ENCODE results near the gene MLH3.

The MLH3 gene

GRCh38 chr14:75077794-75078193 lies 26.5 kb upstream of the MLH3 start:
- Histone ChIP-seq H3K27me3 (ENCODE audit: insufficient read depth, poor library complexity, severe bottlenecking) (no peaks in the 10 kb centered on the region), H3K9me3 (ENCODE audit: severe bottlenecking) (no peaks in the 10 kb centered on the region), H3K36me3 (ENCODE audit: low read depth) (peaks cover 6% of the 10 kb centered on the region), H3K4me1 (ENCODE audit: insufficient read depth, poor library complexity, severe bottlenecking) (no peaks in the 10 kb centered on the region), H3K4me3 (ENCODE audit: severe bottlenecking) (no peak overlapping the region), H3K27ac (ENCODE audit: poor library complexity, severe bottlenecking) (no peak overlapping the region)
- TF ChIP-seq CTCF (IDR thresholded peaks at IDR 0.05; ENCODE audit: poor library complexity, severe bottlenecking) = no peak
- peak; percentile 17; the same call in 1 of the 3 replicates for ATAC-seq (ENCODE audit: low read depth)
- DNase-seq (ENCODE audit: low spot score) = no peak

- Histone ChIP-seq H3K27me3 (ENCODE audit: insufficient read depth, poor library complexity, severe bottlenecking) (no peaks in the 10 kb centered on the region), H3K9me3 (ENCODE audit: severe bottlenecking) (no peaks in the 10 kb centered on the region), H3K4me1 (ENCODE audit: insufficient read depth, poor library complexity, severe bottlenecking) (no peaks in the 10 kb centered on the region), H3K36me3 (ENCODE audit: low read depth) (no peaks in the 10 kb centered on the region), H3K27ac (ENCODE audit: poor library complexity, severe bottlenecking) (no peak overlapping the region), H3K4me3 (ENCODE audit: severe bottlenecking) (no peak overlapping the region)
- no peak for ATAC-seq (ENCODE audit: low read depth)
- DNase-seq (ENCODE audit: low spot score) = no peak
- no peak for TF ChIP-seq CTCF (IDR thresholded peaks at IDR 0.05; ENCODE audit: poor library complexity, severe bottlenecking)
Observed at GRCh38 chr14:75070383-75070782, 19.1 kb upstream of the MLH3 start.

GRCh38 chr14:75069811-75070145 lies 18.5 kb upstream of the MLH3 start:
- DNase-seq (ENCODE audit: low spot score) = no peak
- ATAC-seq (ENCODE audit: low read depth) = no peak
- H3K27me3 ChIP-seq (ENCODE audit: insufficient read depth, poor library complexity, severe bottlenecking) = no peaks in the 10 kb centered on the region
- H3K27ac ChIP-seq (ENCODE audit: poor library complexity, severe bottlenecking) = peak overlapping the region; percentile 57
- peak overlapping the region; percentile 36 for H3K4me3 ChIP-seq (ENCODE audit: severe bottlenecking)
- H3K36me3 ChIP-seq (ENCODE audit: low read depth) = no peaks in the 10 kb centered on the region
- no peak for TF ChIP-seq CTCF (IDR thresholded peaks at IDR 0.05; ENCODE audit: poor library complexity, severe bottlenecking)
- no peaks in the 10 kb centered on the region for H3K9me3 ChIP-seq (ENCODE audit: severe bottlenecking)
- H3K4me1 ChIP-seq (ENCODE audit: insufficient read depth, poor library complexity, severe bottlenecking) = no peaks in the 10 kb centered on the region

GRCh38 chr14:75069121-75069810 lies 18.0 kb upstream of the MLH3 start, which contains the start of gene ZC2HC1C:
Gene ZC2HC1C, plus strand, starts transcription at chr14:75069641. Its CDS starts 933 bp downstream, at chr14:75070574.
- Histone ChIP-seq H3K9me3 (ENCODE audit: severe bottlenecking) (no peaks in the 10 kb centered on the region), H3K27ac (ENCODE audit: poor library complexity, severe bottlenecking) (peak within 1 kb of the TSS; percentile 57), H3K36me3 (ENCODE audit: low read depth) (no peaks in the 10 kb centered on the region), H3K4me1 (ENCODE audit: insufficient read depth, poor library complexity, severe bottlenecking) (no peaks in the 10 kb centered on the region), H3K27me3 (ENCODE audit: insufficient read depth, poor library complexity, severe bottlenecking) (no peaks in the 10 kb centered on the region), H3K4me3 (ENCODE audit: severe bottlenecking) (peak within 1 kb of the TSS; percentile 36)
- no peak for TF ChIP-seq CTCF (IDR thresholded peaks at IDR 0.05; ENCODE audit: poor library complexity, severe bottlenecking)
- peak; percentile 88 for DNase-seq (ENCODE audit: low spot score)
- ATAC-seq (ENCODE audit: low read depth) = peak; percentile 93
